Liver (tissue), 3 donors: ENCODE results near the gene NFIB.

ENCODE experiments used
- CTCF ChIP-seq: fragments of 150-350 bp; IDR thresholded peaks from 2 replicates; pipeline ENCODE4 v1.5.1; 2017; ENCODE audit warnings: improper control_type of control experiment, low read depth, low read length; ENCODE audit not compliant: missing input control
- EGR1 ChIP-seq, 2 donors: IDR thresholded peaks; 2 replicates each; pipeline ENCODE4 v1.6.1; 2016 to 2018; ENCODE audit warnings: antibody characterized with exemption in 2 of 2, low read depth in 2 of 2
- FOXA1 ChIP-seq: IDR thresholded peaks from 2 replicates; pipeline ENCODE4 v1.6.1; 2016; ENCODE audit warnings: antibody characterized with exemption
- HNF4A ChIP-seq, 2 donors: conservative IDR thresholded peaks; 2 replicates each; pipeline ENCODE4 v1.6.1; 2016; ENCODE audit warnings: antibody characterized with exemption in 2 of 2, mild to moderate bottlenecking in 2 of 2
- JUND ChIP-seq, 2 donors: IDR thresholded peaks; 2 replicates each; pipeline ENCODE4 v1.6.1; 2016; ENCODE audit warnings: antibody characterized with exemption in 2 of 2
- NR2F2 ChIP-seq: IDR thresholded peaks from 2 replicates; pipeline ENCODE4 v1.6.1; 2016; ENCODE audit warnings: antibody characterized with exemption
- RAD21 ChIP-seq, 2 donors: IDR thresholded peaks; 2 replicates each; pipeline ENCODE4 v1.6.1; 2016; ENCODE audit warnings: antibody characterized with exemption in 2 of 2, mild to moderate bottlenecking in 2 of 2
- REST ChIP-seq: IDR thresholded peaks from 2 replicates; pipeline ENCODE4 v1.6.1; 2016; ENCODE audit warnings: antibody characterized with exemption, mild to moderate bottlenecking
- RXRA ChIP-seq, 2 donors: IDR thresholded peaks; 2 replicates each; pipeline ENCODE4 v1.6.1; 2017 to 2018; ENCODE audit warnings: antibody characterized with exemption in 2 of 2, mild to moderate bottlenecking in 1 of 2
- SP1 ChIP-seq: IDR thresholded peaks from 2 replicates; pipeline ENCODE4 v1.6.1; 2018; ENCODE audit warnings: antibody characterized with exemption, mild to moderate bottlenecking
- YY1 ChIP-seq: IDR thresholded peaks from 2 replicates; pipeline ENCODE4 v1.6.1; 2016; ENCODE audit warnings: antibody characterized with exemption, mild to moderate bottlenecking
- ZBTB33 ChIP-seq: IDR thresholded peaks from 2 replicates; pipeline ENCODE4 v1.6.1; 2016; ENCODE audit warnings: antibody characterized with exemption
- TF ChIP-seq, protein P1 (sequence below): IDR thresholded peaks from 2 replicates; pipeline ENCODE4 v1.6.1; 2016; ENCODE audit warnings: antibody characterized with exemption
- TF ChIP-seq, protein P2 (sequence below): IDR thresholded peaks from 2 replicates; pipeline ENCODE4 v1.6.1; 2016; ENCODE audit warnings: antibody characterized with exemption
- donor health status: healthy.
- donor health status: healthy.

DNA sequence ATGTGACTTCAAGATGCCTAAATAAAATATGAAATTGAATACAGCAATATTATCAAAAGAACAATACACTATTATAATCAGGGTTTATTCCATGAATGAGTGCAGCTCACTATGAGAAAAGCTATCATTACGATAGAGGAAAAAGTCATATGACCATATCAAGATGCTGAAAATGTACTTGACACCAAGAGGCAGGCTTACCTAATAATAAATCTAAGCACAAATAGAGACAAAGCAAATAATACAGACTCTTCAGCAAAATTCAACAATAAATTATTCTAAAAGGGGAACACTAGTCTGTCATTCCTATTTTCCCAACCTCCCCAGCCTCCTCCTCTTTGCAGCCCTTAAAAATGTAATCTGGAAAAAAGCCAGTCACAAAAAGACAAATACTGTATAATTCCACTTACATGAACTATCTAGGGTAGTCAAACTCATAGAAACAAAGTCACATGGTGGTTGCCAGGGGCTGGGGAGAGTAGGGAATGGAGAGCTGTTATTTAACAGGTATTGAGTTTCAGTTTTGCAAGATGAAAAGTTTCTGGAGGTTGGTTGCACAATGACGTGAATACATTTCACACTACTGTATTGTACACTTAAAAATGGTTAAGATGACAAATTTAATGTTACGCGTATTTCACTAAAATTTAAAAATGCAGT is 148.4 kb downstream of the NFIB start:
- TF ChIP-seq, protein P1, sequence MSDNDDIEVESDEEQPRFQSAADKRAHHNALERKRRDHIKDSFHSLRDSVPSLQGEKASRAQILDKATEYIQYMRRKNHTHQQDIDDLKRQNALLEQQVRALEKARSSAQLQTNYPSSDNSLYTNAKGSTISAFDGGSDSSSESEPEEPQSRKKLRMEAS = no peak
- TF ChIP-seq EGR1 (IDR thresholded peaks at IDR 0.05; ENCODE audit: low read depth in 2 of 2) (no peak), CTCF (no peak), RAD21 (IDR thresholded peaks at IDR 0.05) (no peak), RXRA (IDR thresholded peaks at IDR 0.05) (no peak), YY1 (no peak), REST (no peak), ZBTB33 (no peak), FOXA1 (no peak), JUND (IDR thresholded peaks at IDR 0.05) (no peak), SP1 (no peak), NR2F2 (no peak), HNF4A (conservative IDR thresholded peaks at IDR 0.05) (no peak)
- TF ChIP-seq, protein P2, sequence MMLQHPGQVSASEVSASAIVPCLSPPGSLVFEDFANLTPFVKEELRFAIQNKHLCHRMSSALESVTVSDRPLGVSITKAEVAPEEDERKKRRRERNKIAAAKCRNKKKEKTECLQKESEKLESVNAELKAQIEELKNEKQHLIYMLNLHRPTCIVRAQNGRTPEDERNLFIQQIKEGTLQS = no peak
